Midbrain (tissue), 1 donor: Measurements from ENCODE around the gene GP1BA.

Experiments
- DNase-seq: peaks from one replicate; lab custom pipeline; 2025; lab: John Stamatoyannopoulos, UW

GP1BA gene

GRCh38 chr17:4938688-4939545 is 6.8 kb downstream of the GP1BA start:
- no peak for DNase-seq

GRCh38 chr17:4939546-4939795 is 7.4 kb downstream of the GP1BA start:
- DNase-seq, result no peak

- DNase-seq, result peak; percentile 99
These were observed 7.9 kb downstream of the GP1BA start, which contains the start of the genes RNF167 and SLC25A11 for GRCh38 chr17:4939796-4940554. Gene RNF167 (plus strand): TSS chr17:4940268. CDS start chr17:4940910, 642 bp downstream. Gene SLC25A11 (minus strand): TSS chr17:4940046. CDS start chr17:4939910, 136 bp downstream.

GRCh38 chr17:4940555-4941318 is 8.7 kb downstream of the GP1BA start:
- DNase-seq, result no peak

- no peak for DNase-seq
These were observed 9.2 kb downstream of the GP1BA start for GRCh38 chr17:4941319-4941610.

- DNase-seq, result no peak
These were observed 10.9 kb downstream of the GP1BA start for GRCh38 chr17:4942760-4943508.

GRCh38 chr17:4944163-4944553 is 12.1 kb downstream of the GP1BA start:
- DNase-seq, result no peak

- no peak for DNase-seq
These were observed 12.6 kb downstream of the GP1BA start for GRCh38 chr17:4944554-4945175.

GRCh38 chr17:4945176-4945943 is 13.3 kb downstream of the GP1BA start:
- no peak for DNase-seq

GRCh38 chr17:4945944-4946280 is 13.8 kb downstream of the GP1BA start:
- DNase-seq, result no peak

GRCh38 chr17:4946312-4946976 is 14.4 kb downstream of the GP1BA start:
- no peak for DNase-seq

- no peak for DNase-seq
These were observed 14.9 kb downstream of the GP1BA start for GRCh38 chr17:4947010-4947410.

- no peak for DNase-seq
These were observed 15.5 kb downstream of the GP1BA start for GRCh38 chr17:4947411-4948165.

- DNase-seq, result peak; percentile 83
These were observed 16.3 kb downstream of the GP1BA start, which contains the start of gene PFN1 for GRCh38 chr17:4948166-4948930. Gene PFN1 (minus strand): TSS chr17:4948530. CDS start chr17:4948394, 136 bp downstream.

GRCh38 chr17:4948931-4949320 is 16.8 kb downstream of the GP1BA start:
- peak; percentile 83 for DNase-seq

GRCh38 chr17:4949321-4950074 is 17.4 kb downstream of the GP1BA start:
- peak; percentile 64 for DNase-seq

- DNase-seq, result no peak
These were observed 18.1 kb downstream of the GP1BA start for GRCh38 chr17:4950075-4950745.
